Measurements from ENCODE around the gene PBX3. TPM values are rescaled to one million over a fixed set of nuclear protein-coding genes. Genes with fewer than 3 reads are reported as not detected.
"Not testable (repeated sequence)": the region's sequence is repeated elsewhere in the genome, so short reads cannot be mapped to it uniquely, and the experiment has no call there.

The PBX3 gene
- total RNA-seq, 1 donor from 2014 or later: 15.0 TPM

DNA sequence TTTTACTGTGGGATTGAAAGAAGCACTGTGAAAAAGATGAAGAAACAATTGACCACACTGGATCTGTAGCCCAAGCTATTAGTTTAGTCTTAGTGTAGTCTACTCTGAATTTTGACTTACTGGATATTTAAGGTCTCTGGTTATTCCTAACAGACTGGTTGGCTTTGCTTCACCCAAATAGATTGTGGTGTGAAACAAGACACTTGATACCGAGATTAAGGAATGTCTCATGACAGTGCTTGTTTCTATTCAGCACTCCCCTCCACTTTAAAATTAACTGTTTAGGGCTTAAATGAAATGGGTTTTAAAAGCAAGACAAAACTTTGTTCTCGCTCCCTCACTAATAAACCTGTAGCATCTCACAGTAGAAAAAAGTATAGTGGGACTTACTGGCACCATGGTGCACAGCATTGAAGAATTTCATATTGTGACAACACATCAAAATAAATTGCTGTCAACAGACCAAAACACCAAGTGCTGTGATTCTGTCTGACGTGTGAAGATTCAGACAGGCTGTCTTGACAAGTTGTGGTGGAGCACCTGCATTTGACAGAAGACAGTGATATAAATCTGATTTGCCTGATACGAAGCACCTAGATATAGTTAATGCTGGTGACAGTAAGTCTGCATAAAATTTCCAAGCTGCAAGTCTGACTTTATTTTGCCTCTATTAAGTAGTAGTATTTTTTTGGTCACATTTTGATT is 73.1 kb downstream of the PBX3 start:
- no peak for ATAC-seq
- no peak for DNase-seq (ENCODE audit: low spot score)

GRCh38 chr9:125821078-125821477 is 73.9 kb downstream of the PBX3 start:
- ATAC-seq (no peak), DNase-seq (ENCODE audit: low spot score) (no peak)

- DNase-seq (ENCODE audit: low spot score) (no peak), ATAC-seq (no peak)
Observed at GRCh38 chr9:125822160-125822559, 75.0 kb downstream of the PBX3 start.

- DNase-seq (ENCODE audit: low spot score) (no peak), ATAC-seq (no peak)
Observed at GRCh38 chr9:125822902-125823301, 75.7 kb downstream of the PBX3 start.

DNA sequence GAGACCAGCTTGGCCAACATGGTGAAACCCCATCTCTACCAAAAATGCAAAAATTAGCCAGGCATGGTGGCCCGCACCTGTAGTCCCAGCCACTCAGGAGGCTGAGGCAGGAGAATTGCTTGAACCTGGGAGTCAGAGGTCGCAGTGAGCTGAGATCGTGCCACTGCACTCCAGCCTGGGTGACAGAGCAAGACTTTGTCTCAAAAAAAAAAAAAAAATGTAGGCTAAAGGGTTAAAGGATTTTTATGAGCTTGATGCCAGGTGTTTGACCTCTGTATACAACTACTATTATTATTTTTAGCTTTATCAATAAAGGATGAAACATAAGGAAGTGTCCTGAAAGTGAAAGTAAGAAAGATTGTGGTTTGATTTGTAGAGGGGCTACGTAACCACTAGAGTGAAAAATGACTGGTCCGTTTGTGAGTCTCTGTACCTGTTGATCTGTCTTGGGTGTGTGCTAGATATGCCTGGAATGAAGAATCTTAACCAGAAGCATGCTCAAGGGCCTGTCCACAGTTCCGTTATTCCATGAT is 76.8 kb downstream of the PBX3 start:
- DNase-seq (ENCODE audit: low spot score): not testable (repeated sequence)
- ATAC-seq: peak; percentile 36

DNA sequence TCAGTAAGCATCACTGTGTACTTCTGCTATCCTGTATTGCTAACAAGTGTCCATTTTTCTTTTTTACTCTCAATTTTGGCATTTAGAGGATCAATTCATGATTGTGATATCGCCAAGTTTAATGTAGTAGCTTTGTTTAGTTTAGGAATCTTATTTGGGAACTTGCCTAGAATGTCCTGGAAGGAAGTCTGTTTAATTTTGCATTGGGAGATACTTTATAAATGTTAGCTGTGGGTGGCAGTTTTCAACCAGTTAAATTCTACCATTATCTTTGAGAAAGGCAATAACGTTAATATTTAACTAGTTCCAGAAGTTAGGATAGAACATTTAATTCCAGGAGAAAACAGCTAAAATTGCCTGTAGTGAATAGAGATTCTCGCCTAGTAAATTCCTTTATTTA is 78.6 kb downstream of the PBX3 start:
- no peak for DNase-seq (ENCODE audit: low spot score)

GRCh38 chr9:125826850-125827249 is 79.7 kb downstream of the PBX3 start:
- DNase-seq (ENCODE audit: low spot score) (no peak), ATAC-seq (no peak)

More for the DNA sequence above, 78.6 kb downstream of the PBX3 start:
- ATAC-seq: peak; percentile 78

GRCh38 chr9:125829743-125830142 is 82.6 kb downstream of the PBX3 start:
- ATAC-seq (peak; percentile 89), DNase-seq (ENCODE audit: low spot score) (no peak)

GRCh38 chr9:125831054-125831453 is 83.9 kb downstream of the PBX3 start:
- no peak for ATAC-seq
- no peak for DNase-seq (ENCODE audit: low spot score)

GRCh38 chr9:125831616-125832015 is 84.4 kb downstream of the PBX3 start:
- no peak for ATAC-seq

DNA sequence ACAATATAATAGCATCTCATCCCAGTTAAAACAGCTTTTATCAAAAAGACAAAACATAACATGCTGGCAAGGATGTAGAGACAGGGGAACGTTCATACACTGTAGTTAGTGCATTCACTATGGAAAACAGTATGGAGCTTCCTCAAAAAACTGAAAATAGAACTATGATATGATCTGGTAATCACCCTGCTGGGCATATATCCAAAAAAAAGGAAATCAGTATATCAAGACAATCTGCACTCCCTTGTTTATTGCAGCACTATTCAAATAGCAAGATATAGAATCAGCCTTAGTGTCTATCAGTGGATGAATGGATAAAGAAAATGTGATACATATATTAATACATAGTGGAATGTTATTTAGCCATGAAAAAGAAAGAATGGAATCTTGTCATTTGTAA is 88.5 kb downstream of the PBX3 start:
- DNase-seq (ENCODE audit: low spot score): no peak
- ATAC-seq: no peak

More at GRCh38 chr9:125831616-125832015, 84.4 kb downstream of the PBX3 start:
- no peak for DNase-seq (ENCODE audit: low spot score)

- no peak for DNase-seq (ENCODE audit: low spot score)
- no peak for ATAC-seq
Observed at GRCh38 chr9:125839317-125839716, 92.1 kb downstream of the PBX3 start.

- ATAC-seq (no peak), DNase-seq (ENCODE audit: low spot score) (no peak)
Observed at GRCh38 chr9:125841444-125841843, 94.3 kb downstream of the PBX3 start.

GRCh38 chr9:125842242-125842641 is 95.1 kb downstream of the PBX3 start:
- ATAC-seq (no peak), DNase-seq (ENCODE audit: low spot score) (no peak)

- no peak for DNase-seq (ENCODE audit: low spot score)
- no peak for ATAC-seq
Observed at GRCh38 chr9:125843646-125844045, 96.5 kb downstream of the PBX3 start.

- no peak for ATAC-seq
- DNase-seq (ENCODE audit: low spot score): no peak
Observed at GRCh38 chr9:125844611-125845010, 97.4 kb downstream of the PBX3 start.

GRCh38 chr9:125845271-125845808 is 98.2 kb downstream of the PBX3 start:
- ATAC-seq: peak; percentile 32
- no peak for DNase-seq (ENCODE audit: low spot score)

DNA sequence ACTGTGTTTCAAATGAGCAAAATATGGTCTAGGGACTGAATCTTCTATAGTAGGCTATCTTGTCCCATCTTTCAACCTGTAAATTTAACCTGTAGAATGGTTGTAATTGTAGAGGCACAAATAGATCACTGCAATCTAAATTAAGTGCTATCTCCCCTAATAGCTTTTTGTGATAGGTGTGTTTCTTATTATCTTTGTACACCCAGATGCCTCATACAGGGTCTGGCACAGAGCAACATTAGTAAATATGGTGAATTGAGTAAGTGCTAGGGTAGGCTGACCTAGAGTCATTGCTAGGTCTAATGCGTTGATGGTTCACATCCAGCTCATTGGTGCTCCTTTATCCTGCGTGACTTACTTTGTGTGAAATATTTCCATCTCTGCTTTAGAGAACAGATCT is 100.6 kb downstream of the PBX3 start:
- ATAC-seq: peak; percentile 61
- DNase-seq (ENCODE audit: low spot score): no peak

- ATAC-seq: no peak
- no peak for DNase-seq (ENCODE audit: low spot score)
Observed at GRCh38 chr9:125850106-125850632, 103.0 kb downstream of the PBX3 start.

GRCh38 chr9:125850763-125851162 is 103.6 kb downstream of the PBX3 start:
- no peak for DNase-seq (ENCODE audit: low spot score)
- ATAC-seq: peak; percentile 74

- no peak for DNase-seq (ENCODE audit: low spot score)
- peak; percentile 37 for ATAC-seq
Observed at GRCh38 chr9:125851979-125852378, 104.8 kb downstream of the PBX3 start.

DNA sequence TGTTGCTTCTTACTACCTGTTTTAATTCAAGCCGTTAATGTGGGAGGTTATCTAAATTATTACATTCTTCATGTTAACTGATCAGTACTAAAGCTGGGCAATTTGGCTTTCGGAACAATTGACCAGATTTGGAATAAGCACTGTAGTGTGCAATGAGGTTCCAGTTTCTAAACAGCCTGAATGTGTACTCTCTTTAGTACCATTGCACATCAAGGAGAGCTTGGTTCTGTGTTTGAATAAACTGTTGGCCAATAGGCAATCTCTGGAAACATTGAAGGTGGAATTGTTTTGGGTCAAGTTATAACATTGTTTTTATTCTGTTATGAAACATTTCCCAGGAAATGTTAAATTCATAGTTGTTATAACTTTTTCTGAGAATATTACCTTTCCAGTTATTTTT is 105.2 kb downstream of the PBX3 start:
- ATAC-seq: peak; percentile 70

More for the DNA sequence above, 105.2 kb downstream of the PBX3 start:
- DNase-seq (ENCODE audit: low spot score): no peak

All from left lobe of liver (tissue), 2 donors.